PFSK-1 (cell line): ENCODE data around the gene KRT31. TPM values are rescaled to one million over a fixed set of nuclear protein-coding genes. Genes with fewer than 3 reads are reported as not detected.

Experiments
- FOXP2 ChIP-seq: optimal IDR thresholded peaks from 2 replicates; pipeline ENCODE3; 2011; ENCODE audit warnings: borderline replicate concordance, control low read depth, inconsistent platforms; ENCODE audit not compliant: insufficient read depth; ENCODE audit errors: extremely low read length, extremely low read depth
- POLR2AphosphoS5 ChIP-seq: IDR thresholded peaks from 2 replicates; pipeline ENCODE4 v1.6.1; 2012; ENCODE audit warnings: low read depth, mild to moderate bottlenecking, control low read depth, low read length, moderate library complexity
- REST ChIP-seq, 2 experiments: IDR thresholded peaks; 2 replicates each; pipeline versions ENCODE4 v1.6.1 to v1.8.0; 2011 to 2012; ENCODE audit warnings: low read depth in 2 of 2, low read length in 2 of 2, control low read depth in 1 of 2, inconsistent platforms in 1 of 2, mild to moderate bottlenecking in 1 of 2, moderate library complexity in 1 of 2; ENCODE audit not compliant: insufficient read depth in 1 of 2
- SIN3A ChIP-seq: IDR thresholded peaks from 2 replicates; pipeline ENCODE4 v1.6.1; 2012; ENCODE audit warnings: mild to moderate bottlenecking, low read length, moderate library complexity, borderline replicate concordance; ENCODE audit not compliant: insufficient read depth
- TAF1 ChIP-seq: IDR thresholded peaks from 2 replicates; pipeline ENCODE4 v1.6.1; 2012; ENCODE audit warnings: low read length, control low read depth, borderline replicate concordance; ENCODE audit not compliant: insufficient read depth
- polyA plus RNA-seq: library from polyadenylated mRNA; unstranded; fragments of >200 nt; gene quantifications from one replicate; pipeline ENCODE4 v1.2.1, GENCODE V29; 2012; ENCODE audit warnings: low read depth, missing spikeins; ENCODE audit not compliant: insufficient read length

The KRT31 gene
- polyA plus RNA-seq, result not detected

- TF ChIP-seq TAF1 (no peak), FOXP2 (no peak), POLR2AphosphoS5 (no peak), SIN3A (no peak), REST (IDR thresholded peaks at IDR 0.05; ENCODE audit: insufficient read depth in 1 of 2, low read depth in 2 of 2, low read length in 2 of 2) (no peak)
Observed at GRCh38 chr17:41396996-41397660, at the start of gene KRT31. Gene KRT31, minus strand, starts transcription at chr17:41397608. Its CDS starts 69 bp downstream, at chr17:41397539.

GRCh38 chr17:41446806-41447205, 49.4 kb upstream of the KRT31 start:
- no peak for TF ChIP-seq SIN3A
- no peak for TF ChIP-seq REST (IDR thresholded peaks at IDR 0.05; ENCODE audit: insufficient read depth in 1 of 2, low read depth in 2 of 2, low read length in 2 of 2)
- no peak for TF ChIP-seq FOXP2
- no peak for TF ChIP-seq TAF1
- no peak for TF ChIP-seq POLR2AphosphoS5

GRCh38 chr17:41444640-41445039, 47.2 kb upstream of the KRT31 start:
- TF ChIP-seq POLR2AphosphoS5 (no peak), REST (IDR thresholded peaks at IDR 0.05; ENCODE audit: insufficient read depth in 1 of 2, low read depth in 2 of 2, low read length in 2 of 2) (no peak), TAF1 (no peak), FOXP2 (no peak), SIN3A (no peak)

GRCh38 chr17:41444186-41444585, 46.8 kb upstream of the KRT31 start:
- no peak for TF ChIP-seq POLR2AphosphoS5
- no peak for TF ChIP-seq TAF1
- TF ChIP-seq FOXP2, result no peak
- TF ChIP-seq SIN3A, result no peak
- TF ChIP-seq REST (IDR thresholded peaks at IDR 0.05; ENCODE audit: insufficient read depth in 1 of 2, low read depth in 2 of 2, low read length in 2 of 2), result no peak
